Ovary (tissue), 9 donors: ENCODE data around the gene CHMP3. TPM values are rescaled to one million over a fixed set of nuclear protein-coding genes. Genes with fewer than 3 reads are reported as not detected.
"Not testable (repeated sequence)": the region's sequence is repeated elsewhere in the genome, so short reads cannot be mapped to it uniquely, and the experiment has no call there.

Source experiments
- DNase-seq, 5 donors: peaks; one replicate each; pipeline ENCODE4 v3.0.0-alpha.2; 2019 to 2020
- H3K27ac ChIP-seq, 2 donors: fragments of 200-600 bp; one replicate each; pipeline versions ENCODE4 v1.5.1 to v1.8.0; 2019 to 2022
- H3K27me3 ChIP-seq: fragments of 200-600 bp; one replicate; pipeline ENCODE4 v1.8.0; 2022
- H3K36me3 ChIP-seq: fragments of 200-600 bp; sonication (generic); one replicate; pipeline ENCODE4 v1.5.1; 2019
- H3K4me1 ChIP-seq: one replicate; pipeline ENCODE4 v1.8.1; 2013; ENCODE audit warnings: mild to moderate bottlenecking, moderate library complexity; ENCODE audit not compliant: insufficient read depth
- H3K4me3 ChIP-seq: fragments of 200-600 bp; sonication (generic); one replicate; pipeline ENCODE4 v1.5.1; 2017
- H3K9me3 ChIP-seq, 2 donors: fragments of 200-600 bp in 1 of 2; sonication (generic) in 1 of 2; one replicate each; pipeline versions ENCODE4 v1.5.1 to v1.8.1; 2013 to 2019; ENCODE audit warnings: mild to moderate bottlenecking in 1 of 2, moderate library complexity in 1 of 2
- EP300 ChIP-seq: sonication (generic); formaldehyde crosslinking; IDR thresholded peaks from one replicate; pipeline ENCODE4 v1.6.1; 2017; ENCODE audit warnings: antibody characterized with exemption
- POLR2A ChIP-seq: fragments of 450-650 bp; IDR thresholded peaks from one replicate; pipeline ENCODE4 v1.6.1; 2017; ENCODE audit warnings: antibody characterized with exemption, mild to moderate bottlenecking, moderate library complexity
- WGBS, 3 donors: extraction: QIAGEN DNeasy Blood & Tissue Kit in 1 of 3; methylation state at CpG; one replicate each; pipeline versions ENCODE4 v1.1.5 to v1.1.7; 2013 to 2017; 5-methylcytosine and 5-hydroxymethylcytosine counted together
- intact Hi-C, 4 donors: fragments of 100-400 bp; cut with DNase I; formaldehyde crosslinking; loops; one replicate each; pipeline versions ENCODE4 v1.11.0 to v1.15.1; 2022 to 2023
- polyA plus RNA-seq, 2 donors: library from polyadenylated mRNA; stranded (reverse); fragments of 200-250 nt in 1 of 2; fragments of 350-450 nt in 1 of 2; fragmentation: Illumina TruSeq in 1 of 2; extraction: RNeasy Lipid Tissue Mini Kit (QIAGEN cat#74804) in 1 of 2; gene quantifications; one replicate each; pipeline ENCODE4 v1.2.3, GENCODE V29; 2013 to 2014
- total RNA-seq, 7 donors: library from RNA; depleted of rRNA in 2 of 7; stranded (reverse); fragments of >200 nt in 2 of 7; fragmentation: NEBNext Ultra II Directional in 3 of 7; extraction: Animal tissue kit (Norgen Biotek cat#: 25700) in 3 of 7; gene quantifications; one replicate each; pipeline versions ENCODE4 v1.1.0 to v1.2.4, GENCODE V29; 2016 to 2023
- TF ChIP-seq, protein P1 (sequence below), 3 donors: fragments of 450-650 bp in 2 of 3; fragments of 200-600 bp in 1 of 3; IDR thresholded peaks; one replicate each; pipeline versions ENCODE4 v1.5.1 to v1.8.0; 2016 to 2022; ENCODE audit warnings: antibody characterized with exemption in 3 of 3, mild to moderate bottlenecking in 1 of 3
- donor health status: DM: no; HTN: no; CAD: no; lungs with moderate emphysema.
- donor health status: DM: no; HTN: no; CAD: no.
- donor health status: Bipolar disorder and iron deficiency.
- donor health status: DM: yes; HTN: yes; CAD: no.
- donor health status: DM: no; HTN: no; CAD: no.
- donor health status: DM: yes; HTN: yes; CAD: no.

Gene CHMP3
- total and polyA plus RNA-seq, 9 donors = 38.6 to 255 (median 94.2) TPM

DNA sequence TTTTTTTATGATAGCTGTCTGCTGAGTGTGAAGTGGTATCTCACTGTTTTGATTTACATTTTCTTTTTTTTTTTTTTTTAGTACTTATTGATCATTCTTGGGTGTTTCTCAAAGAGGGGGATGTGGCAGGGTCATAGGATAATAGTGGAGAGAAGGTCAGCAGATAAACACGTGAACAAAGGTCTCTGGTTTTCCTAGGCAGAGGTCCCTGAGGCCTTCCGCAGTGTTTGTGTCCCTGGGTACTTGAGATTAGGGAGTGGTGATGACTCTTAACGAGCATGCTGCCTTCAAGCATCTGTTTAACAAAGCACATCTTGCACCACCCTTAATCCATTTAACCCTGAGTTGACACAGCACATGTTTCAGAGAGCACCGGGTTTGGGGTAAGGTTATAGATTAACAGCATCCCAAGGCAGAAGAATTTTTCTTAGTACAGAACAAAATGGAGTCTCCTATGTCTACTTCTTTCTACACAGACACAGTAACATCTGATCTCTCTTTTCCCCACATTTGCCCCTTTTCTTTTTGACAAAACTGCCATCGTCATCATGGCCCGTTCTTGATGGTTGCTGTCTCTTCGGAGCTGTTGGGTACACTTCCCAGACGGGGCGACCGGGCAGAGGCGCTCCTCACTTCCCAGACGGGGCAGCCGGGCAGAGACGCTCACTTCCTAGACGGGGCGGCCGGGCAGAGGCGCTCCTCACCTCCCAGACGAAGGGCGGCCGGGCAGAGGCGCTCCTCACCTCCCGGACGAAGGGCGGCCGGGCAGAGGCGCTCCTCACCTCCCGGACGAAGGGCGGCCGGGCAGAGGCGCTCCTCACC is 18.8 kb downstream of the CHMP3 start:
- intact Hi-C loops, H3K4me1 ChIP-seq, DNase-seq, H3K9me3 ChIP-seq, H3K27me3 ChIP-seq, H3K36me3 ChIP-seq, H3K4me3 ChIP-seq, H3K27ac ChIP-seq: not testable (repeated sequence)
- 95 to 96% (median 95%) methylated on average over 21 to 23 of the region's 32 CpGs for WGBS, 3 donors

DNA sequence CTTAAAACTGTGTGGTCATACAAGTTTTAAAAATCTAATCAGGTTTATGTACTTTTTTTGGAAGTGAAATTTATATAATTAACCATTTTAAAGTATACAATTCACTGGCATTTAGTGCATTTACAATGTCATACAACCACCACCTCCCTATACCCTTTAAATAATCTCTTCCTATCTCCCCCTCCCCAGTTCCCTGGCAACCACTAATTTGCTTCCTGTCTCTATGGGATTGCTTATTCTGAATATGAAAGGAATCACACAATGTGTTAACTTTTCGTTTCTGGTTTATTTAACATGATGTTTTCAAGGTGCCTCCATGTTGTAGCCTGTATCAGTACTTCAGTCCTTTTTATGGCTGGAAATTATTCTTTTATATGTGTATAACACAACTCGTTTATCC is 19.4 kb downstream of the CHMP3 start:
- no peaks in the 10 kb centered on the region for H3K36me3 ChIP-seq
- H3K4me3 ChIP-seq = no peak overlapping the region
- H3K4me1 ChIP-seq = no peaks in the 10 kb centered on the region
- no peaks in the 10 kb centered on the region for H3K27me3 ChIP-seq
- intact Hi-C loops = no loop called here
- TF ChIP-seq, protein P1, sequence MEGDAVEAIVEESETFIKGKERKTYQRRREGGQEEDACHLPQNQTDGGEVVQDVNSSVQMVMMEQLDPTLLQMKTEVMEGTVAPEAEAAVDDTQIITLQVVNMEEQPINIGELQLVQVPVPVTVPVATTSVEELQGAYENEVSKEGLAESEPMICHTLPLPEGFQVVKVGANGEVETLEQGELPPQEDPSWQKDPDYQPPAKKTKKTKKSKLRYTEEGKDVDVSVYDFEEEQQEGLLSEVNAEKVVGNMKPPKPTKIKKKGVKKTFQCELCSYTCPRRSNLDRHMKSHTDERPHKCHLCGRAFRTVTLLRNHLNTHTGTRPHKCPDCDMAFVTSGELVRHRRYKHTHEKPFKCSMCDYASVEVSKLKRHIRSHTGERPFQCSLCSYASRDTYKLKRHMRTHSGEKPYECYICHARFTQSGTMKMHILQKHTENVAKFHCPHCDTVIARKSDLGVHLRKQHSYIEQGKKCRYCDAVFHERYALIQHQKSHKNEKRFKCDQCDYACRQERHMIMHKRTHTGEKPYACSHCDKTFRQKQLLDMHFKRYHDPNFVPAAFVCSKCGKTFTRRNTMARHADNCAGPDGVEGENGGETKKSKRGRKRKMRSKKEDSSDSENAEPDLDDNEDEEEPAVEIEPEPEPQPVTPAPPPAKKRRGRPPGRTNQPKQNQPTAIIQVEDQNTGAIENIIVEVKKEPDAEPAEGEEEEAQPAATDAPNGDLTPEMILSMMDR (IDR thresholded peaks at IDR 0.05) = no peak
- TF ChIP-seq EP300 = no peak
- no peak for TF ChIP-seq POLR2A
- DNase-seq = no peak
- no peaks in the 10 kb centered on the region for H3K9me3 ChIP-seq
- H3K27ac ChIP-seq = no peak overlapping the region
- WGBS, 3 donors = 84 to 85% (median 84%) methylated on average over 2 of the region's 2 CpGs

DNA sequence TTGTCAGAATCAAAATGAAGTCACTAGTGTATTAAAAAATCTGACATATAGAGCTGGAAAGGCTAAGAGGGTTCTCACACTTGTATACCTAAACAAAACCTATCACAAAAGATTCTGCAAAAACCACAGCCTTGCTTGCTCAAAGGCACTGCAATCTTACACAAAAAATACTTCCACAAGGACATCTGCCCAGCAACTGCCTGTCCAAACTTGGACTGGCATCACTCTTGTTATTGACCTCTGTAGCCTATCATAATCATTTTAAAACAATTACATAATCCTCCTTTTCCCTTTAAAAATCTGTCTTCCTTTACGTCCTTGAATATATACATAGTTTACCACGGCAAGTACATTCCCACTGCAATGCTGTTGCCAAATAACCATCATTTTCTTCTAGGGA is 19.9 kb downstream of the CHMP3 start:
- 56 to 61% (median 60%) methylated on average over 2 of the region's 2 CpGs for WGBS, 3 donors
- no peaks in the 10 kb centered on the region for H3K36me3 ChIP-seq
- intact Hi-C loops = no loop called here
- no peaks in the 10 kb centered on the region for H3K27me3 ChIP-seq
- TF ChIP-seq EP300 (no peak), POLR2A (no peak)
- TF ChIP-seq, protein P1 (IDR thresholded peaks at IDR 0.05) = no peak
- no peak for DNase-seq
- no peaks in the 10 kb centered on the region for H3K4me1 ChIP-seq
- no peaks in the 10 kb centered on the region for H3K9me3 ChIP-seq
- no peak overlapping the region for H3K27ac ChIP-seq
- no peak overlapping the region for H3K4me3 ChIP-seq

DNA sequence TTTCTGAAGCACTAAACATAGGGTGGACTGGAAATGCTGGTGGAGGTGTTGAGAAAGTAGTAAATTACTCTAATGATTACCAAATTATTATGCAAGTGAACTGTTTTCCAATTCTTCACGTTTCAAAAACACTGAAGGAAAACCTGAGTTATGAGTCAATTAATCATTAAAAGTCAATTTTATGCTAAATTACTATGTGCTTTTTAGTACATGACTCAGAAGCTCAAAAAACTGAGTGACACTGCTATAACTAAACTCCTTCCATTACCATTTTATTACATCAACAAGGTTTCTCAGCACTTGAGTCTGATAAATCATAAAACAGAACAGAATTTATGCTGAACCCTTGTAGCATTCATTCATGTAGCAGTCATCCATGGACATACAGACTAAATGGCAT is 20.4 kb downstream of the CHMP3 start:
- 27 to 34% (median 31%) methylated on average over 1 of the region's 1 CpG for WGBS, 3 donors

DNA sequence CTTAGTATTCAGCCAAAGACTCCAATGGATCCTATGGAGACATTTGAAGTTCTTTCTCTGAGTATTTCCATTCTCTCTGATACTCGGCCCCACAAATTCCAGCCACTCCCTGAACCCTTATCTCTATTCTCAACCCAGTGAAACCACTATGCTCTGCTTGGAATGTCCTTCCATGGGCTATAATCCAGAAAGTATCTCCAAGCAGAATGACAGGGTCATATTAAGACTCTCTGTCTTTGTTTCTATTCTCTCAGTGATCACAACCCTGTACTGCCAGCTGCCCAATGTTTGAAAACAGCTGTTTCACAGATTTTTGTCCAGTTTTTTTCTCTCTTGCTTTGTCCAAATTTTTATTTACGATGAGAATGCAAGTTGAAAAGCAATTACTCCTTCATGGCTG is 21.9 kb downstream of the CHMP3 start:
- DNase-seq = no peak
- Histone ChIP-seq H3K9me3 (no peaks in the 10 kb centered on the region), H3K4me3 (no peak overlapping the region), H3K4me1 (no peaks in the 10 kb centered on the region), H3K36me3 (no peaks in the 10 kb centered on the region), H3K27me3 (no peaks in the 10 kb centered on the region), H3K27ac (no peak overlapping the region)
- intact Hi-C loops = no loop called here
- 10 to 17% (median 15%) methylated on average over 2 of the region's 2 CpGs for WGBS, 3 donors
- TF ChIP-seq, protein P1 (IDR thresholded peaks at IDR 0.05) = no peak
- no peak for TF ChIP-seq EP300
- TF ChIP-seq POLR2A = no peak

More for the DNA sequence above, 20.4 kb downstream of the CHMP3 start:
- Histone ChIP-seq H3K4me1 (no peaks in the 10 kb centered on the region), H3K36me3 (no peaks in the 10 kb centered on the region), H3K4me3 (no peak overlapping the region), H3K27me3 (no peaks in the 10 kb centered on the region), H3K27ac (no peak overlapping the region), H3K9me3 (no peaks in the 10 kb centered on the region)
- intact Hi-C loops = no loop called here
- TF ChIP-seq, protein P1 (IDR thresholded peaks at IDR 0.05) = no peak
- no peak for DNase-seq
